Sigmoid colon (tissue), 7 donors: ENCODE results near the gene RITA1. TPM values are rescaled to one million over a fixed set of nuclear protein-coding genes. Genes with fewer than 3 reads are reported as not detected.
"Not testable (repeated sequence)": the region's sequence is repeated elsewhere in the genome, so short reads cannot be mapped to it uniquely, and the experiment has no call there.

Experiments used
- DNase-seq: peaks from one replicate; pipeline ENCODE4 v3.0.0-alpha.2; 2019
- H3K27ac ChIP-seq, 4 donors: fragments of 200-600 bp; sonication (generic); one replicate each; pipeline ENCODE4 v1.5.1; 2016 to 2019; ENCODE audit warnings: mild to moderate bottlenecking in 1 of 4
- H3K27me3 ChIP-seq, 3 donors: fragments of 200-600 bp; sonication (generic); one replicate each; pipeline ENCODE4 v1.5.1; 2019; ENCODE audit warnings: mild to moderate bottlenecking in 1 of 3
- H3K36me3 ChIP-seq, 4 donors: fragments of 200-600 bp; sonication (generic); one replicate each; pipeline ENCODE4 v1.5.1; 2016 to 2019
- H3K4me1 ChIP-seq, 4 donors: fragments of 200-600 bp; sonication (generic); one replicate each; pipeline ENCODE4 v1.5.1; 2017 to 2019
- H3K4me3 ChIP-seq, 4 donors: fragments of 200-600 bp; sonication (generic); one replicate each; pipeline ENCODE4 v1.5.1; 2017 to 2019; ENCODE audit warnings: mild to moderate bottlenecking in 2 of 4, moderate library complexity in 1 of 4
- H3K9me3 ChIP-seq, 4 donors: fragments of 200-600 bp in 3 of 4; sonication (generic) in 3 of 4; one replicate each; pipeline versions ENCODE4 v1.5.1 to v1.6.1; 2013 to 2019
- EP300 ChIP-seq, 4 donors: sonication (generic); formaldehyde crosslinking; IDR thresholded peaks; one replicate each; pipeline ENCODE4 v1.6.1; 2017; ENCODE audit warnings: antibody characterized with exemption in 4 of 4
- POLR2A ChIP-seq, 2 donors: fragments of 450-650 bp; IDR thresholded peaks; one replicate each; pipeline ENCODE4 v1.6.1; 2016; ENCODE audit warnings: antibody characterized with exemption in 2 of 2, mild to moderate bottlenecking in 2 of 2, moderate library complexity in 2 of 2
- POLR2AphosphoS5 ChIP-seq, 4 donors: sonication (generic); formaldehyde crosslinking; IDR thresholded peaks; one replicate each; pipeline ENCODE4 v1.6.1; 2017; ENCODE audit warnings: antibody characterized with exemption in 4 of 4
- WGBS, 2 donors: extraction: QIAGEN DNeasy Blood & Tissue Kit; methylation state at CpG; one replicate each; pipeline ENCODE4 v1.1.7; 2013; 5-methylcytosine and 5-hydroxymethylcytosine counted together
- intact Hi-C: fragments of 100-400 bp; cut with DNase I; formaldehyde crosslinking; loops from one replicate; pipeline ENCODE4 v1.15.1; 2023
- polyA plus RNA-seq, 3 donors: library from polyadenylated mRNA; stranded (reverse); fragments of 200-250 nt; gene quantifications; one replicate each; pipeline ENCODE4 v1.2.3, GENCODE V29; 2013
- total RNA-seq, 4 donors: library from RNA; depleted of rRNA; stranded (reverse); fragments of >200 nt; gene quantifications; one replicate each; pipeline ENCODE4 v1.1.0, GENCODE V29; 2016
- TF ChIP-seq, protein P1 (sequence below), 4 experiments: fragments of 450-650 bp in 3 of 4; fragments of 200-600 bp in 1 of 4; IDR thresholded peaks; one replicate each; pipeline ENCODE4 v1.5.1; 2016 to 2019; ENCODE audit warnings: antibody characterized with exemption in 4 of 4, mild to moderate bottlenecking in 3 of 4, moderate library complexity in 2 of 4
- donor health status: healthy with polysubstance abuse.
- donor health status: Bipolar disorder and iron deficiency.
- donor health status: healthy.

The RITA1 gene
- total and polyA plus RNA-seq, 7 donors: 12.5 to 28.4 (median 16.5) TPM

GRCh38 chr12:113201187-113202177 is 16.0 kb downstream of the RITA1 start:
- 91 to 95% methylated on average over 14 of the region's 14 CpGs for WGBS, 2 donors
- no peaks in the 10 kb centered on the region for H3K36me3 ChIP-seq
- no peak for DNase-seq
- H3K4me3 ChIP-seq: no peak overlapping the region
- no peaks in the 10 kb centered on the region for H3K9me3 ChIP-seq
- H3K27ac ChIP-seq: no peak overlapping the region
- TF ChIP-seq EP300 (IDR thresholded peaks at IDR 0.05): no peak
- TF ChIP-seq, protein P1, sequence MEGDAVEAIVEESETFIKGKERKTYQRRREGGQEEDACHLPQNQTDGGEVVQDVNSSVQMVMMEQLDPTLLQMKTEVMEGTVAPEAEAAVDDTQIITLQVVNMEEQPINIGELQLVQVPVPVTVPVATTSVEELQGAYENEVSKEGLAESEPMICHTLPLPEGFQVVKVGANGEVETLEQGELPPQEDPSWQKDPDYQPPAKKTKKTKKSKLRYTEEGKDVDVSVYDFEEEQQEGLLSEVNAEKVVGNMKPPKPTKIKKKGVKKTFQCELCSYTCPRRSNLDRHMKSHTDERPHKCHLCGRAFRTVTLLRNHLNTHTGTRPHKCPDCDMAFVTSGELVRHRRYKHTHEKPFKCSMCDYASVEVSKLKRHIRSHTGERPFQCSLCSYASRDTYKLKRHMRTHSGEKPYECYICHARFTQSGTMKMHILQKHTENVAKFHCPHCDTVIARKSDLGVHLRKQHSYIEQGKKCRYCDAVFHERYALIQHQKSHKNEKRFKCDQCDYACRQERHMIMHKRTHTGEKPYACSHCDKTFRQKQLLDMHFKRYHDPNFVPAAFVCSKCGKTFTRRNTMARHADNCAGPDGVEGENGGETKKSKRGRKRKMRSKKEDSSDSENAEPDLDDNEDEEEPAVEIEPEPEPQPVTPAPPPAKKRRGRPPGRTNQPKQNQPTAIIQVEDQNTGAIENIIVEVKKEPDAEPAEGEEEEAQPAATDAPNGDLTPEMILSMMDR (IDR thresholded peaks at IDR 0.05): no peak
- TF ChIP-seq POLR2AphosphoS5 (IDR thresholded peaks at IDR 0.05): no peak
- no peak for TF ChIP-seq POLR2A (IDR thresholded peaks at IDR 0.05)
- intact Hi-C loops: no loop called here
- H3K27me3 ChIP-seq: no peaks in the 10 kb centered on the region
- peaks cover 0 to 5% (median 0%) of the 10 kb centered on the region in 4 donors for H3K4me1 ChIP-seq

GRCh38 chr12:113202300-113203075 is 17.0 kb downstream of the RITA1 start:
- Histone ChIP-seq H3K4me3 (no peak overlapping the region), H3K27me3 (no peaks in the 10 kb centered on the region), H3K9me3 (no peaks in the 10 kb centered on the region), H3K4me1 (peaks cover 0 to 5% (median 0%) of the 10 kb centered on the region in 4 donors), H3K36me3 (no peaks in the 10 kb centered on the region), H3K27ac (no peak overlapping the region)
- DNase-seq: no peak
- intact Hi-C loops: no loop called here
- WGBS, 2 donors: 83 to 88% methylated on average over 4 of the region's 4 CpGs
- TF ChIP-seq EP300 (IDR thresholded peaks at IDR 0.05) (no peak), POLR2A (IDR thresholded peaks at IDR 0.05) (no peak), POLR2AphosphoS5 (IDR thresholded peaks at IDR 0.05) (no peak)
- TF ChIP-seq, protein P1 (IDR thresholded peaks at IDR 0.05): no peak

DNA sequence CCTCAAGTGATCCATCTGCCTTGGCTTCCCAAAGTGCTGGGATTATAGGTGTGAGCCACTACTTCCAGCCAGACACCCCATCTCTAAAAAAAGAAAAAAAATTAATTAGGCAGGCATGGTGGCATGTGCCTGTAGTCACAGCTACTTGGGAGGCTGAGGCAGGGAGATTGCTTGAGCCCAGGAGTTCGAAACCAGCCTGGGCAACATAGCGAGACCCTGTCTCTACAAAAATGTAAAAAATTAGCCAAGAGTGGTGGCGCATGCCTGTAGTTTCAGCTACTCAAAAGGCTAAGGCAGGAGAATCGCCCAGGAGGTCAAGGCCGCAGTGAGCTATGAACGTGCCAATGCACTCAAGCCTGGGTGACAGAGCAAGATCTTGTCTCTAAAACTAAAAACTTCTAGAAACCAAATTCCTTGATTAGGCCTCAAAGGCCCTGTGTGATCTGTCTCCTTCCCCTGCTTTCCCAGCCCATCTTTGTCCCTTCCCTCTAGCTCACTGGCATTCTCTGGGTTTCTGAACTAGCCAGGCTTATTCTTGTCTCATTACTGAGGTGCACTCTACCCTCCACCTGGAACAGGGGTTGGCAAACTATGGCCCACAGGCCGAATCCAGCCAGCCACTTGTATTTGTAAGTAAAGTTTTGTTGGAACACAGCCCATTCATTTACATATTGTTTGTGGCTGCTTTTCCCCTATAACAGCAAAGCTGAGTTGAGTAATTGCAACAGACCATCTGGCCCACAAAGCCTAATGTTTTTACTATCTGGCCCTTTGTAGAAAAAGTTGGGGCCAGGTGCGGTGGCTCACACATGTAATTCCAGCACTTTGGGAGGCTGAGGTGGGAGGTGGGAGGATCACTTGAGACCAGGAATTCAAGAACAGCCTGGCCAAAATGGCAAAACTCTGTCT is 18.6 kb downstream of the RITA1 start:
- H3K9me3 ChIP-seq: no peaks in the 10 kb centered on the region
- no peaks in the 10 kb centered on the region for H3K27me3 ChIP-seq
- TF ChIP-seq POLR2A (IDR thresholded peaks at IDR 0.05) (no peak), POLR2AphosphoS5 (IDR thresholded peaks at IDR 0.05) (no peak)
- TF ChIP-seq, protein P1 (IDR thresholded peaks at IDR 0.05): no peak
- no peak overlapping the region for H3K27ac ChIP-seq
- WGBS, 2 donors: 89 to 91% methylated on average over 8 of the region's 8 CpGs
- H3K36me3 ChIP-seq: no peaks in the 10 kb centered on the region
- peaks cover 0 to 5% (median 0%) of the 10 kb centered on the region in 4 donors for H3K4me1 ChIP-seq
- no peak for DNase-seq
- intact Hi-C loops: no loop called here
- H3K4me3 ChIP-seq: no peak overlapping the region

DNA sequence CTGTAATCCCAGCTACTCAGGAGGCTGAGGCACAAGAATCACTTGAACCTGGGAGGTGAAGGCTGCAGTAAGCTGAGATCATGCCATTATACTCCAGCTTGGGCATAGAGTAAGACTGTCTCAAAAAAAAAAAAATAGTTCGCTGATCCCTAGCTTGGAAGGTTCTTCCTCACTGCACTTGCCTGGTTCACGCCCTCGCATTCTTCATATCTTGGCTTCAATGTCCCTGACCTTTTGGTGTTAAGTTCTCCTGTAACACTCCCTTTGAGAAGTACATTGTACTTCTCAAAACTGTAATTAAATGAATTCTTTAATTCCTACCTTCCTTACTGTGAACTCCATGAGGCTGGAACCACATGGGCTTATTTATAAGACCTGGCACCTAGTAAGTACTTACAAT is 19.3 kb downstream of the RITA1 start:
- no peak overlapping the region for H3K27ac ChIP-seq
- TF ChIP-seq EP300 (IDR thresholded peaks at IDR 0.05): no peak
- TF ChIP-seq, protein P1 (IDR thresholded peaks at IDR 0.05): no peak
- no peak for TF ChIP-seq POLR2A (IDR thresholded peaks at IDR 0.05)
- no peak for TF ChIP-seq POLR2AphosphoS5 (IDR thresholded peaks at IDR 0.05)
- no peak for DNase-seq
- no peak overlapping the region for H3K4me3 ChIP-seq
- H3K9me3 ChIP-seq: no peaks in the 10 kb centered on the region
- peaks cover 0 to 5% (median 0%) of the 10 kb centered on the region in 4 donors for H3K4me1 ChIP-seq
- H3K36me3 ChIP-seq: no peaks in the 10 kb centered on the region
- intact Hi-C loops: no loop called here
- WGBS, 2 donors: 78 to 89% methylated on average over 3 of the region's 3 CpGs
- no peaks in the 10 kb centered on the region for H3K27me3 ChIP-seq

DNA sequence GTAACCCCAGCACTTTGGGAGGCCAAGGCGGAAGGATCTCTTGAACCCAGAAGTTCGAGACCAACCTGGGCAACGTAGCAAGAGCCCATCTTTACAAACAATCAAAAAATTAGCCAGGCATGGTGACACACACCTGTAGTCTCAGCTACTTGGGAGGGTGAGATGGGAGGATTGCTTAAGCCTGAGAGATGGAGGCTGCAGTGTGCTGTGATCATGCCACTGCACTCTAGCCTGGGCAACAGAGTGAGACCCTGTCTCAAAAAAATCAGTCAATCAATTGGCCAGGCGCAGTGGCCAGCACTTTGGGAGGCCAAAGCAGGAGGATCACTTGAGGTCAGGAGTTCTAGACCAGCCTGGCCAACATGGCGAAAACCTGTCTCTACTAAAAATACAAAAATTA is 21.3 kb downstream of the RITA1 start:
- H3K36me3 ChIP-seq, H3K4me1 ChIP-seq, H3K27me3 ChIP-seq, H3K27ac ChIP-seq, H3K4me3 ChIP-seq, H3K9me3 ChIP-seq, DNase-seq, intact Hi-C loops: not testable (repeated sequence)
- 96 to 97% methylated on average over 5 of the region's 5 CpGs for WGBS, 2 donors
